Central memory CD4-positive, alpha-beta T cell (primary cell): Measurements from ENCODE around the gene KCNMA1.

ENCODE experiments used
- DNase-seq: peaks from one replicate; pipeline ENCODE4 v3.0.0; 2022

The KCNMA1 gene

DNA sequence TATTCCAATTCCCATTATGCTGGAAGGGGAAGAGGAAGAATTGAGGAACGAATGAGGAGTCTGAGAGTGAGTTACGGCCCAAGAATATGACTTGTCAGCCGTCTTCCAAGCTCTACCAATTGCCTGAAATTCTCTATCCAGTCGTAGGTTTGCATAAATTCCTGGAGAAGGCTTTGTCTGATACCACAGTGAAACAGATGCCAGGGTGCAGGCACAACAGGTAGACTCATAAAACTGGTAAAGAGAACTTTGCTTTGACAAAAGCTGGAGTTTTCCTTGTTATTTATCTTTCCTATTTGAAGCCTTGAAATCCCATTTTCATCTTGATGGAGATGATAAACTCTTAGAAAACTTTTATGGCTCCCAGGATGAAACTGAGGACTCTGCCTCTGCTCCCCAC, 251.2 kb downstream of the KCNMA1 start:
- DNase-seq, result no peak

GRCh38 chr10:77385315-77385714, 252.3 kb downstream of the KCNMA1 start:
- no peak for DNase-seq

DNA sequence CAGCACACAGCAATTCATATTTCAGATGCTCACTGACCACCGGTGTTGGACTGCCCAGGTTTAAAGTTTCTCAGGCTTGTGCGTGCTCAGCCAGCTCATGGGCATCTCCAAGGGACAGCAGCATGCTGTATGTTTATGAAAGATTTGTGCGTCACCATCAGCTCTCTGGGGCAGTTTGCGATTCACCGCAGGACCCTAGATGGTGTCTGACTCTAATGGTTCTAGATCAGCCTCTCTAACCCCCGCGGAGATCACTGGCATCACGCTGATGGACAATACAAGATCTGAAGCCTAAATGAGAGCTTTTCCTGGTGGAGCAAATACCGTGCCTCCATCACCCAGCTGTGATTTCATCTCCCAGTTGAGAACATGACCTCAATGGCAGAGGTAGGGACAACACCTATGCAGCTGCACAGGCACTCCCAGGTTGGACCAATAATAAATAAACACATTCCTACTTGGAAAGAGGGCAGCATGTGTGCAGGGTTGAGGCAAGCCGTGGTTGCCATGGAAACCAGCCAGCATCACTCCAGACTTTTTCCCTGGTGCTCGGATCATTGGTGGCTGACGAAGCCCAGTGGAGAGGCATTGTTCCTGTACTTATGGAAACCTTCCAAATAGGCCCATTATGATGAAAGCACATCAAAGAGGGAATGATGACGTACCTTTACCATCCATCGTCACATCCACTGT, 253.6 kb downstream of the KCNMA1 start:
- DNase-seq, result no peak

DNA sequence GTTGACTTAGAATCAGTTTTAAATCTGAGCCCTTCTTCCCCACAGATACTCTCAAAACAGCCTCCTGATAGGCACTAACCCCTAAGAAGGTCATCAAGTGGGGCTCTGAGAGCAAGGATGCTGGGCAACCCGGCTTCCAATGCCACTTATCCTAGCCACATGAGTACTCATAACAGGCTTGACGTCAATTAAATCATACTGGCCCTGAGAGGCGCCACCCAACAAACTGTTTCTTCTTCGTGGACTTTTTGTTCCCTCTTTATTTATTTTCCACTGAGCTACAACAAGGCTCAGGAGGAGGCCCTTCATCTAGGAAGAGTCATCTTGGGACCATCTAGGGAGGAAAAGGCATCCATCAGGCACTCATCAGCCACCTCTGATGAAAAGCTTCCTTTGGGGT, 255.9 kb downstream of the KCNMA1 start:
- no peak for DNase-seq

DNA sequence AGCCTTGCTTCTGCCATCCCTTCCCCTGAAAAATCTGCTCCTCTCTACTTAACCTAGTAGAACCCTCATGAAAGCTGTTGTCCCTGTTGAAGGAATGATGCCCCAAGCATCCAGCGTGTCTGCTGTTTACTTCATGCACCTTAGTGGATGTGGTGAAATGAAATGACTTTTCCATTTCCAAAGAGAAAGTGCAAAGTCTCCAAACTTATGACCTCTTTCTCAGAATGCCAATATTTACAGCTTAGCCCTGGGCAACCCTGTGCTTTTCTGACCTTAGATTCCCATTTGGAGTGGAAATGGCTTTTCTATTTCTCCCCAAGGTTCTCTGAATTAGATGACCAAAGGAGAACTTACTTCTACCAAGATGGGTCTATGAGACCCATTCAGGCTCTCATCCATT, 256.9 kb downstream of the KCNMA1 start:
- no peak for DNase-seq

DNA sequence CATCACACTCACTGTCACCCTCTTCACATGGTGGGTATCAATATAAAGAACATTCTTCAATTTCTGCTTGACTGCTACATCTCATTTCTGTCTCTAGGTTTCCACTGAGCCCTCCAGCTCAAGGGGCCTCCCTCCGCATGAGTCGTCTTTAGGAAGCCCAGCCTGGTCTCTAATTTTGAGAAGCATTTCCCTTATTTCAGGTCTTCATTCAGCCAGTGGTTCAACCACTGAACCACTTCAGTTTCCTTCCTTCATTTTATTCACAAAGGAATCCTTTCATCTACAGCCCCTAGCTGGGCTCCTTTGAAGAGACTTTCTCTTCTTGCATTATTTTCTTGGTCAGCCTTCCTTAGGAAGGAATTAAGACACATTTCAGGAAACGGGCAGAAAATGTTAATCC, 257.4 kb downstream of the KCNMA1 start:
- DNase-seq, result no peak

DNA sequence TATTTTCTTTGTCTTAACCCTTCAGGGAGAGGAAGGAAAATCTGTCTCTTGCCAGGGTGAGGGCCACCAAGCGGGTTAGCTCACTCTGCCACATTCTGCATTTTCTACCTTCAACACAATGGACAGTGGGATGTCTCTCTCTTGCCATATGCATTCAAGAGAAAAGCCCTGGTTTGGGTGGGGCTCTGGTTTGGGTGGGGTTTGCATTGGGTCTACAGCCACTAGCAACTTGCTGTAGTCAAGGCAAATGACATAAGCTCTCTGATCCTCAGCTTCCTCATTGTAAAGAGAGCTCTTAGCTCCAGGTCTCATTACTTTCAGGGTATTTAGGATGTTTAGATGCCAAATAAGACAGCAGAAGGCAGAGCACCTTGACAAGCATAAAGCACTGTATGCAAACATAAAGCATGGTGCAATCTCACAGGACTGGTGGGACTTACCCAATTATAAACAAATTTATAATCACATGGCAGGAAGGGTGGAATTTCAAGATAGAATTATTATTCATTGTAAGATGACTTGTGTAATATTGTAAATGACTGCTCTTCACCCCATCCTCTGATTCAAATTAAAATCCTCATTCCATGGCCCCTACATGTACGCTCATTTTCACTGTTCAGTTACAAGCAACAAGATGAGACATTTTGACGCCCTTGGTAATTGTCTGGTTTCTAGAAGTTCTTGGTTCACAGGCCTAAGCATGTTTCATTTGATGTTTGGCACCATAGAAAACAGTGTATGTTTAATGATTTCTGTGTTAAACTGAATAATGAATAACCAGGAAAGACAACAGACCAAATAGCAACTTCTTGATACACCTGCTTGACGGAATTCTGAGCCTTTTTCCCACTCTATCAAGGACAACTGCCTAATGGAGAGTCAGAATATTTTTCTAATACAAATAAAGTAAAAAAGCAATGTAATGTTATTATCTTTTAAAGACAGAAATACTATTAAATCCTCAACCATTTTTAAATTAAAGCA, 258.9 kb downstream of the KCNMA1 start:
- DNase-seq, result no peak

GRCh38 chr10:77377678-77378352, 259.8 kb downstream of the KCNMA1 start:
- no peak for DNase-seq

DNA sequence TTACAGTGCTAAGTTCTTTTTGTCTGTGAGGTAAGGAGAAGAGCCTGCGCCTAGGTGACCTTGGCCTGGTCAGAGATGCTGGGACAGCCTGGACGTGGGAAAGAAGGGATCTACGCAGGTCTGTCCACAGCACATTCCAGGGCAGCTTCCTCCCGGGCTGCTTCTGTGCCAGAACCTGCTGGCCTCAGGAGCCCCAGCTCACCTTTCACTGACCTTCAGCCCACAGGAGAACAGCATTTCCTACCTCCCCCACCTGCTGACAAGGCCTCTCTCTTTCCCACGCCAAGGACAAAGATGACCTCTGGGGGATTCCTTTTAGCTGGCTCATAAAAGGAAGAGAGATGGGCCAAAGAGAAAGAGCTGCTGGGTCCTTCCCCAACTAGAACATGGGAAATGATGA, 260.6 kb downstream of the KCNMA1 start:
- DNase-seq, result no peak

- no peak for DNase-seq
Measured at GRCh38 chr10:77374189-77374656, 263.4 kb downstream of the KCNMA1 start.

DNA sequence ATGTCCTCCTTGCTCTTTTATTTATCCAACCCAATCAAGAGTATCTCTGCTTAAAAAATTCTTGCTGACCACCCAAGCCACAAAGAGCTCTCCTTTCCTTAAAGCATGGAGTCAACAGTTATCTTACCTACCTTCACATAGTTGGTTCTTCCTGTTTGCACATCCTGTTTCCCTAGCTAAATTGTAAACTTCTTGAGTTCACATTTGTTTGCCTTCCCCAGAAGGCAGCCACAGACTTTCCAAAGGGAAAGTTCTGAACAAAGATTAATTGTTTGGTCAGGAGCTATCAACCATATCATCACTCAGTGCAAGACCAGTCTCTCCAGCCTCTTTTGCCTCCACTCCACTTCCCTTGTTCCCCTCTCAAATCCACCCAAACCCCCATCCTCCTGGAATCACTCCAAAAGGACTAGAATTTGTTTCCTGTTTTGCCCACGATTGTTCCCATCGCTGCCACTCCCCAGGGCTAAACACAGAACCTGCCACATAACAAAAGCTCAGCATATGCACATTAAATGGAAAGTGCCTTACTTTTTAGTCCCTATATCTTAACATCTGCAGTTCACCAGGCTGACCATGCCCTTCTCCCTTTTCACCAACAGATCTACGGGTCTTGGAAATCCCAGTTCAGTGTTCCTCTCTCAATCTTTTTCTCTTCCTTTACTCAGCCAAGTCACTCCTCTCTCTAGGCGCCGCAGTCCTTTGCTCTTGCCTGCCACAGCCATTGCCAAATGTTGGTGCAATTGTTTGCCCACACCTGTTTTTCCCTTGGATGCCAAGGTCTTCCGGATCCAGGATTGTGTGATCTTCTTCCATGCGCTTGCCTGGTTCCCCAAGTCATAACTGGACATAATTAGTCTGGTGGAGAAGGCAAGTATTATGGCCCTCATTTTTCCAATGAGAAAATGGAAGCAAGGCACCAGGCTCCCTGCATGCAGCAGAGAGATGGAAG, 265.5 kb downstream of the KCNMA1 start:
- no peak for DNase-seq

DNA sequence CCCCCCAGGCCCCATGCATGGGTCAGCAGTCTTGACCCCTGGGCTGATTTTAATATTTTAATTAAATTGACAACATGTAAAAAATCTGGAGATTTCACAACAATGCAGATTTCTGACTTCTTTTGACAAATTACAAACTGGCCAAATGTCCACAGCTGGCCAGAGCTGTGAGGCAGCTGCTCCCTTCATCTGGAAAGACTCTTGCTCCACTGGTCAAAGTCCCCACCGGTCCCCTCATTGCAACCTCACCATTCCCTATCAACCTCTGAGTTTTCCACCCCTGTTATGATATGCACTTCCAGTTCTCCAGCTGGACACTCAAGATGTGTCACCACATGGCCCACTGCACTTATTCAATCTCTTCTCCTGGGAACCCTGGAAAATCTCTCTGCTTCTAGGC, 266.2 kb downstream of the KCNMA1 start:
- DNase-seq, result no peak

- DNase-seq, result no peak
Measured at GRCh38 chr10:77368006-77368405, 269.6 kb downstream of the KCNMA1 start.

DNA sequence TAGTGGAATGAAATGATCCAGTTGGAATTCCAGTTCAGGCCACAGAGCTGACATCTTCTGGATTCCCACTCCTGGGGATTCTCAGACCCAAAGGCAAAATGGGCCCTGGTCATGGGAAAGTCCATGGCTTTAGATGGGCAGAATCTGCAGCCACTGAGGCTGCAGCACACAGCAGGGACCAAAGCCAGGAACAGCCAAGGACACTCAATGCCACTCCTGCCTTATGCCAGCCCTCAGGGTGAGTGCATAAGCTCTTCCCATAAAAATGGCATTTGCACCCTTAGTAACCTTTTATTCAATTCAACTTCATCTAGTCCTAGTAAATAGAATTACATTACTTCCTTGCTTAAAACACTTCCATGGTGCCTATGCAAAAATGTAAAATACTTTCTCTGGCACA, 274.4 kb downstream of the KCNMA1 start:
- no peak for DNase-seq

DNA sequence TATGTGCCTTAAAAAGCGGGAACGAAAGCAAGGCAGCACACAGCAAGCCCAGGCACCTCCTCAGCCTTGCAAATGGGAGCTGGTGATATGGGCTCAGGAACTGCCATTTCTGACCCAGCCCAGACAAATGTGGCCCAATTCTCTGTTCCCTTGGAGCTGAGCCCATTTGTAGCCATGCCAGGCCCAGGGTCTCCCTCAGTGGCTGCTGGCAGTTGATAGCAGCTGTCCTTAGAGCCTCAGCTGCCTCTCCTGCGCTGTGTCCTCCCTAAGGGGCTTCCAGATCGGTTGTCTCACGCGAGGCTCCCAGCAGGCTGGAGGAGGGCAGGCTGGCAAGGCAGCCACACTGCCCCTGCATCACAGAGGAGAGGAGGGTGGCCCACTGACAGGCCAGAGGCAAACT, 275.8 kb downstream of the KCNMA1 start:
- DNase-seq, result no peak

GRCh38 chr10:77361426-77361825, 276.2 kb downstream of the KCNMA1 start:
- DNase-seq, result no peak

DNA sequence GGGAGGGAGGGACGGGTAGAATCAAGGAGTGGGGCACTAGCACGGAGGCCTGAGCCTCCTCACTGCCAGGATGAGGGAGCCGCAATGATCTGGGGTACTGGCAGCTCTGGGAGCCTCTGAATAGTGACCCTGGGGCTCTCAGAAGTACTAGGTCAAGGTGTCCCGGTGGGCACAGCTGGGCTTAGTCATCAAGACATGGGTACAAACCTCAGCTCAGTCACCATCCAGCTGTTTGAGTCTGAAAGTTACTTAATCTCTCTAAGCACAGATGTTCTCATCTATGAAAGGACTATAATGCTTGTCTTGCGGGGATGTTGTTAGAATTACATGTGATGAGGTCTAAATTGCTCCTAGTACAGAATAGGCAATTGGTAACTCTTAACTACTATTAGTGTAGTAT, 276.8 kb downstream of the KCNMA1 start:
- DNase-seq, result no peak

- no peak for DNase-seq
Measured at GRCh38 chr10:77359950-77360520, 277.6 kb downstream of the KCNMA1 start.

GRCh38 chr10:77359287-77359691, 278.3 kb downstream of the KCNMA1 start:
- no peak for DNase-seq

- no peak for DNase-seq
Measured at GRCh38 chr10:77358656-77359055, 279.0 kb downstream of the KCNMA1 start.

GRCh38 chr10:77357611-77358310, 279.8 kb downstream of the KCNMA1 start:
- DNase-seq, result no peak
